Tibial nerve (tissue), 4 donors: ENCODE results near the gene PLAC8. TPM values are rescaled to one million over a fixed set of nuclear protein-coding genes. Genes with fewer than 3 reads are reported as not detected.
"Not testable (repeated sequence)": the region's sequence is repeated elsewhere in the genome, so short reads cannot be mapped to it uniquely, and the experiment has no call there.

Source experiments
- DNase-seq, 2 donors: peaks; one replicate each; pipeline ENCODE4 v3.0.0-alpha.2; 2019; ENCODE audit warnings: low spot score in 2 of 2
- H3K27ac ChIP-seq, 4 donors: fragments of 200-600 bp; sonication (generic) in 3 of 4; one replicate each; pipeline ENCODE4 v1.5.1; 2017 to 2019; ENCODE audit warnings: mild to moderate bottlenecking in 1 of 4
- H3K27me3 ChIP-seq, 2 donors: fragments of 200-600 bp; sonication (generic) in 1 of 2; one replicate each; pipeline versions ENCODE4 v1.5.1 to v1.6.0; 2017 to 2019
- H3K36me3 ChIP-seq, 3 donors: fragments of 200-600 bp; sonication (generic); one replicate each; pipeline ENCODE4 v1.5.1; 2018 to 2019
- H3K4me1 ChIP-seq, 4 donors: fragments of 200-600 bp; sonication (generic) in 3 of 4; one replicate each; pipeline ENCODE4 v1.5.1; 2017 to 2019
- H3K4me3 ChIP-seq, 4 donors: fragments of 200-600 bp; sonication (generic) in 3 of 4; one replicate each; pipeline ENCODE4 v1.5.1; 2017 to 2019; ENCODE audit warnings: mild to moderate bottlenecking in 1 of 4, moderate library complexity in 1 of 4
- H3K9me3 ChIP-seq, 4 donors: fragments of 200-600 bp; sonication (generic) in 3 of 4; one replicate each; pipeline ENCODE4 v1.5.1; 2017 to 2019
- CTCF ChIP-seq, 5 experiments: fragments of 200-600 bp in 3 of 5; fragments of 450-650 bp in 2 of 5; sonication (generic) in 3 of 5; IDR thresholded peaks; one replicate each; pipeline ENCODE4 v1.5.1; 2016 to 2019; ENCODE audit warnings: antibody characterized with exemption in 5 of 5, mild to moderate bottlenecking in 3 of 5, moderate library complexity in 2 of 5
- EP300 ChIP-seq, 2 donors: sonication (generic); formaldehyde crosslinking; IDR thresholded peaks; one replicate each; pipeline ENCODE4 v1.6.1; 2017; ENCODE audit warnings: antibody characterized with exemption in 2 of 2, mild to moderate bottlenecking in 1 of 2
- POLR2A ChIP-seq, 2 donors: fragments of 450-650 bp; IDR thresholded peaks; one replicate each; pipeline ENCODE4 v1.6.1; 2017; ENCODE audit warnings: antibody characterized with exemption in 2 of 2, mild to moderate bottlenecking in 2 of 2, moderate library complexity in 2 of 2
- whole genome bisulfite sequencing, 2 donors: methylation state at CpG; one replicate each; pipeline ENCODE4 v1.1.5; 2018; 5-methylcytosine and 5-hydroxymethylcytosine counted together
- total RNA-seq, 4 donors: library from RNA; depleted of rRNA; stranded (reverse); fragments of >200 nt; gene quantifications; one replicate each; pipeline ENCODE4 v1.1.0, GENCODE V29; 2016

The PLAC8 gene
- total RNA-seq, 4 donors from 2014 or later: 0.20 to 5.7 (median 5.4) TPM; not detected in 1

- H3K4me1 ChIP-seq: peaks cover 0 to 15% (median 0%) of the 10 kb centered on the region in 4 donors
- H3K27ac ChIP-seq: no peak overlapping the region
- WGBS, 2 donors: 90 to 93% methylated on average over 8 of the region's 8 CpGs
- no peak for TF ChIP-seq EP300 (IDR thresholded peaks at IDR 0.05)
- TF ChIP-seq CTCF (IDR thresholded peaks at IDR 0.05): no peak
- TF ChIP-seq POLR2A (IDR thresholded peaks at IDR 0.05): no peak
- H3K4me3 ChIP-seq: no peak overlapping the region
- H3K9me3 ChIP-seq: no peaks in the 10 kb centered on the region
- peaks cover 0 to 21% (median 2%) of the 10 kb centered on the region in 3 donors for H3K36me3 ChIP-seq
- DNase-seq: no peak
- no peaks in the 10 kb centered on the region for H3K27me3 ChIP-seq
Measured at GRCh38 chr4:83046693-83047473, 67.6 kb downstream of the PLAC8 start.

GRCh38 chr4:83043801-83044407 is 70.6 kb downstream of the PLAC8 start:
- Histone ChIP-seq H3K27me3 (no peaks in the 10 kb centered on the region), H3K27ac (no peak overlapping the region), H3K36me3 (no peaks in the 10 kb centered on the region), H3K9me3 (no peaks in the 10 kb centered on the region), H3K4me3 (no peak overlapping the region), H3K4me1 (peaks cover 0 to 25% (median 0%) of the 10 kb centered on the region in 4 donors)
- no peak for DNase-seq
- WGBS, 2 donors: 91 to 94% methylated on average over 14 of the region's 14 CpGs
- TF ChIP-seq POLR2A (IDR thresholded peaks at IDR 0.05) (no peak), CTCF (IDR thresholded peaks at IDR 0.05) (no peak)

- not testable (repeated sequence) for H3K4me3 ChIP-seq, H3K27ac ChIP-seq, H3K36me3 ChIP-seq, H3K27me3 ChIP-seq, H3K9me3 ChIP-seq, DNase-seq
- WGBS, 2 donors: 85 to 93% methylated on average over 2 of the region's 2 CpGs
- H3K4me1 ChIP-seq: peaks cover 0 to 27% (median 0%) of the 10 kb centered on the region in 4 donors
Measured at GRCh38 chr4:83043157-83043556, 71.4 kb downstream of the PLAC8 start.

- no peak for DNase-seq
- Histone ChIP-seq H3K4me3 (no peak overlapping the region), H3K27me3 (no peaks in the 10 kb centered on the region), H3K9me3 (no peaks in the 10 kb centered on the region), H3K36me3 (no peaks in the 10 kb centered on the region), H3K27ac (no peak overlapping the region), H3K4me1 (peaks cover 0 to 50% (median 16%) of the 10 kb centered on the region in 4 donors)
- TF ChIP-seq CTCF (IDR thresholded peaks at IDR 0.05) (no peak), EP300 (IDR thresholded peaks at IDR 0.05) (no peak), POLR2A (IDR thresholded peaks at IDR 0.05) (no peak)
- 82 to 88% methylated on average over 3 of the region's 3 CpGs for WGBS, 2 donors
Measured at GRCh38 chr4:83040269-83040668, 74.3 kb downstream of the PLAC8 start.

Other genes with a start within 250 kb of the PLAC8 start
- 100 to 1,000 TPM; 171 to 190 (median 176) TPM for gene SEC31A, start 223.6 kb downstream of the PLAC8 start, total RNA-seq
- 1 to 10 TPM; 2.2 to 8.4 (median 5.5) TPM for gene THAP9, start 214.0 kb downstream of the PLAC8 start, total RNA-seq
- gene LIN54, start 103.9 kb downstream of the PLAC8 start, total RNA-seq: 10 to 100 TPM in 3 of 4 donors, 1 to 10 TPM in 1; 9.4 to 15.1 (median 11.9) TPM
- 10 to 100 TPM; 29.5 to 62.1 (median 43.0) TPM for gene COPS4, start 79.5 kb downstream of the PLAC8 start, total RNA-seq
- gene COQ2, start 170.1 kb upstream of the PLAC8 start, total RNA-seq: 10 to 100 TPM in 3 of 4 donors, 1 to 10 TPM in 1; 9.2 to 17.7 (median 11.6) TPM
- gene HPSE, start 220.1 kb upstream of the PLAC8 start, total RNA-seq: 1 to 10 TPM; 2.0 to 3.0 (median 2.7) TPM